ENCODE measurements around the gene ERO1B. TPM values are rescaled to one million over a fixed set of nuclear protein-coding genes. Genes with fewer than 3 reads are reported as not detected.

Gene ERO1B
- total RNA-seq, 1 donor from 2014 or later = 3.0 TPM

DNA sequence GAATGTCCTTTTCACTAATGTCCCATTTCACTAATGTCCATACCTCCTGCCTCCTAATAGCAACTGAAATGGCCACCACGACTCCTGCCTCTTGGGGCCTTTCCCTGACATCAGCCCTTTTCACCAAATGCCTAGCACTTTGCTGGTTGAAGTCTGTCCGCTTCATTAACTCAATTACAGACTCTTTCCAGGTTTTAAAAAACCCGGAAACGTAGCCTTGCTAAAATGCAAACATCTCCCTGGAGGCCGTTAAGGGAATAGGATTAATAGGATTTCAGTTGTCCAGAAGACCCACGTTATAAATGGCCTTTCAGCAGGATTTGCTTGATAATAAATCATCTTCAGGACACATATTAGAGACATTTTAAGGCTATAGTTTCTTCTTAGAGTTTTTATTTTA is 25.7 kb upstream of the ERO1B start:
- no peaks in the 10 kb centered on the region for H3K36me3 Mint-ChIP-seq (ENCODE audit: unreplicated experiment)
- peaks cover 7% of the 10 kb centered on the region for H3K4me1 Mint-ChIP-seq (ENCODE audit: low read depth, unreplicated experiment)
- H3K9me3 Mint-ChIP-seq (ENCODE audit: unreplicated experiment) = no peaks in the 10 kb centered on the region
- peaks cover 2% of the 10 kb centered on the region for H3K27me3 Mint-ChIP-seq (ENCODE audit: unreplicated experiment)
- peak overlapping the region; percentile 64 for H3K4me3 Mint-ChIP-seq (ENCODE audit: unreplicated experiment)
- TF ChIP-seq, protein P1, sequence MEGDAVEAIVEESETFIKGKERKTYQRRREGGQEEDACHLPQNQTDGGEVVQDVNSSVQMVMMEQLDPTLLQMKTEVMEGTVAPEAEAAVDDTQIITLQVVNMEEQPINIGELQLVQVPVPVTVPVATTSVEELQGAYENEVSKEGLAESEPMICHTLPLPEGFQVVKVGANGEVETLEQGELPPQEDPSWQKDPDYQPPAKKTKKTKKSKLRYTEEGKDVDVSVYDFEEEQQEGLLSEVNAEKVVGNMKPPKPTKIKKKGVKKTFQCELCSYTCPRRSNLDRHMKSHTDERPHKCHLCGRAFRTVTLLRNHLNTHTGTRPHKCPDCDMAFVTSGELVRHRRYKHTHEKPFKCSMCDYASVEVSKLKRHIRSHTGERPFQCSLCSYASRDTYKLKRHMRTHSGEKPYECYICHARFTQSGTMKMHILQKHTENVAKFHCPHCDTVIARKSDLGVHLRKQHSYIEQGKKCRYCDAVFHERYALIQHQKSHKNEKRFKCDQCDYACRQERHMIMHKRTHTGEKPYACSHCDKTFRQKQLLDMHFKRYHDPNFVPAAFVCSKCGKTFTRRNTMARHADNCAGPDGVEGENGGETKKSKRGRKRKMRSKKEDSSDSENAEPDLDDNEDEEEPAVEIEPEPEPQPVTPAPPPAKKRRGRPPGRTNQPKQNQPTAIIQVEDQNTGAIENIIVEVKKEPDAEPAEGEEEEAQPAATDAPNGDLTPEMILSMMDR (IDR thresholded peaks at IDR 0.05; ENCODE audit: partially characterized antibody, unreplicated experiment) = peak; percentile 62
- peak overlapping the region; percentile 81 for H3K27ac Mint-ChIP-seq (ENCODE audit: unreplicated experiment)
- peak; percentile 64 for DNase-seq

DNA sequence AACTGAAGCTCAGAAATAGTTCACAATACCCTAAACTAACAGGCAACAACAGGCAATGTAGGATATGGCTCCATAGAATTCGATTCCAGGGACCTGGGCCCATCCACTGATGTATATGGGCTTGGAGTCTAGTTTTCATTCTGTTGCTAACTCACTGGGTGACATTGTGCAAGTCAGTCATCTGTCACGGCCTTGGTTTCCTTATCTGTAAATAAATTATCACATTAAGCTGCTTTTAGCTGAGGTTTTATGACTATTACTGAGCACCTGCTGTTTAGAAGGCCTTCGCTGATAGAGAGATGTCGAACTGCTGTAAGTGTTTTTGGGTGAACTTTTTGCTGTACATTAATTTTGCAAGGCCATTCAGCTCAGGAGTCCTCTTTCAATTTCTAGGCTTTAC is 22.9 kb upstream of the ERO1B start:
- Mint-ChIP-seq H3K27ac (ENCODE audit: unreplicated experiment) (no peak overlapping the region), H3K36me3 (ENCODE audit: unreplicated experiment) (no peaks in the 10 kb centered on the region), H3K4me3 (ENCODE audit: unreplicated experiment) (no peak overlapping the region), H3K4me1 (ENCODE audit: low read depth, unreplicated experiment) (peaks cover 4% of the 10 kb centered on the region), H3K9me3 (ENCODE audit: unreplicated experiment) (no peaks in the 10 kb centered on the region), H3K27me3 (ENCODE audit: unreplicated experiment) (peaks cover 2% of the 10 kb centered on the region)
- DNase-seq = no peak
- TF ChIP-seq, protein P1 (IDR thresholded peaks at IDR 0.05; ENCODE audit: partially characterized antibody, unreplicated experiment) = no peak

DNA sequence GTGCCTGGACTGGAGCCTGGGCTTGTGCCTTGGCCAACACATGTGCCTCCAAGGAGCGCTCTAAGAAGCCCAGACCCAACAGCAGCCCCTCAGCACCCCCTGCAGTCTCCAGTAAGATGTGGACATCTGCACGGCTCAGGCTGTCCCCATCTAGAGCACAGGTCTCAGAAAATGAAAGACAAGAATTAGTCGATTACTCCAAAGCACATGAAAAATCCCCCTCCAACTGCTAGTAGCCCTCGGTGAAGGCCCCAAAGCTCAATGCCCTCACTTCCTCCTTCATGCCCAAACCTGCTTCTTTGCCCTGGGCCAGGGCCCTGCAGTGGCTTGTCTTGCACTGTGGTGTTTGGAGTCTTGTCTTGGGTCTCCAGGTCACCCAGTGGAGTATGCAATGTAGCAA is 21.9 kb upstream of the ERO1B start:
- TF ChIP-seq, protein P1 (IDR thresholded peaks at IDR 0.05; ENCODE audit: partially characterized antibody, unreplicated experiment) = no peak
- no peak for DNase-seq
- no peaks in the 10 kb centered on the region for H3K9me3 Mint-ChIP-seq (ENCODE audit: unreplicated experiment)
- H3K27ac Mint-ChIP-seq (ENCODE audit: unreplicated experiment) = no peak overlapping the region
- H3K4me1 Mint-ChIP-seq (ENCODE audit: low read depth, unreplicated experiment) = peaks cover 4% of the 10 kb centered on the region
- H3K36me3 Mint-ChIP-seq (ENCODE audit: unreplicated experiment) = no peaks in the 10 kb centered on the region
- peaks cover 3% of the 10 kb centered on the region for H3K27me3 Mint-ChIP-seq (ENCODE audit: unreplicated experiment)
- no peak overlapping the region for H3K4me3 Mint-ChIP-seq (ENCODE audit: unreplicated experiment)

DNA sequence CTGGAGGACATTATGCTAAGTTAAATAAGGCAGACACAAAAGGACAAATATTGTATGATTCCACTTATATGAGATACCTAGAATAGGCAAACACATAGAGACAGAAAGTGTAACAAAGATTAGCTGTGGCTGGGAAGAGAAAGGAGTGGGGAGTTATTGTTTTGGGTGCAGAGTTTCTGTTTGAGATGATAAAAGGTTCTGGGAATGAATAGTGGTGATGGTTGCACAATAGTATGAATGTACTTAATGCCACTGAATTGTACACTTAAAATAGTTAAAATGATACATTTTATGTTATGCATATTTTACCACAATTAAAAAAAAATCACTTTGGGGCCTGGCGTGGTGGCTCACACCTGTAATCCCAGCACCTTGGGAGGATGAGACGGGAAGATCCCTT is 21.2 kb upstream of the ERO1B start:
- H3K9me3 Mint-ChIP-seq (ENCODE audit: unreplicated experiment) = no peaks in the 10 kb centered on the region
- no peak for DNase-seq

DNA sequence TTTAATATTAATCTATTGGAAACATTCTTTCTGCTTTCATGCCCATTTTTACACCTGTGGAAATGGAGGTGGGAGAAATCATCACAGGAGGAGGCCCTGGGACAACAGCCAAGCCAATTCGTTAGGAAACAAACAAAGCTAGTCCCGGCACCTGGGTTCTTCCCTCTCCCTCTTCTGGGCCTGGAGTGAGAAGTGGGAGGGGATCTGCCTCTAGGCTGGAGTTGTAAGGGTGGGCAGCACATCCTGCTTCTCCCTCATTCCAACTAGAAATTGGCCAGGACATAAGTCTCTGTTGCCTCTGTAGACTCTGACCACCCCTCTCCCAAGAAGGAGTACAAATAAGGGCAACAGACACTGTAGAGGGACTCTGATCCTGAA is 20.2 kb upstream of the ERO1B start:
- H3K4me1 Mint-ChIP-seq (ENCODE audit: low read depth, unreplicated experiment) = no peaks in the 10 kb centered on the region
- H3K4me3 Mint-ChIP-seq (ENCODE audit: unreplicated experiment) = no peak overlapping the region
- no peak overlapping the region for H3K27ac Mint-ChIP-seq (ENCODE audit: unreplicated experiment)
- TF ChIP-seq, protein P1 (IDR thresholded peaks at IDR 0.05; ENCODE audit: partially characterized antibody, unreplicated experiment) = no peak
- H3K36me3 Mint-ChIP-seq (ENCODE audit: unreplicated experiment) = no peaks in the 10 kb centered on the region
- H3K9me3 Mint-ChIP-seq (ENCODE audit: unreplicated experiment) = no peaks in the 10 kb centered on the region
- peaks cover 3% of the 10 kb centered on the region for H3K27me3 Mint-ChIP-seq (ENCODE audit: unreplicated experiment)
- DNase-seq = no peak

More for the DNA sequence above, 21.2 kb upstream of the ERO1B start:
- H3K27ac Mint-ChIP-seq (ENCODE audit: unreplicated experiment) = no peak overlapping the region
- H3K27me3 Mint-ChIP-seq (ENCODE audit: unreplicated experiment) = peaks cover 3% of the 10 kb centered on the region
- H3K4me3 Mint-ChIP-seq (ENCODE audit: unreplicated experiment) = no peak overlapping the region
- TF ChIP-seq, protein P1 (IDR thresholded peaks at IDR 0.05; ENCODE audit: partially characterized antibody, unreplicated experiment) = no peak
- H3K36me3 Mint-ChIP-seq (ENCODE audit: unreplicated experiment) = no peaks in the 10 kb centered on the region
- peaks cover 4% of the 10 kb centered on the region for H3K4me1 Mint-ChIP-seq (ENCODE audit: low read depth, unreplicated experiment)
